ENCODE measurements around the gene THRB.

Gene THRB

DNA sequence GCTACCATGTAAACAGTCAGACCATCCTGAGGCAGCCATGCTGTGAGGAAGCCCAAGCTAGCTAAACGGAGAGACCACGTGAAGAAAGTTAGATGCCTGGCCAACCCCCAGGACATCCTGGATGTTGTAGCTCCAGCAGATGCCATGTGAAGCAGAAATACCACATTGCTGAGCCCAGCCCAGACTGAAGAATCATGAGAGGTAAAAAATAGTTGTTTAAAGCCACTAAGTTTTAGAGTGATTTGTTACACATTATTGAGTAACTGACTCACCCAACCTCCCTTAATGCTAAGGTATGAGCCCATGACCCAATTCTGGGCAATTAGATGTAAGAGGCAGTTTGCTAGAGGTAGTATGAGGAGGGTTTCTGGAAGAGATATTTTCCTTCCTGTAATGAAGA, 200.5 kb downstream of the THRB start:
- Histone ChIP-seq H3K36me3 (ENCODE audit: control insufficient read depth, insufficient read depth, low read length) (no peaks in the 10 kb centered on the region), H3K4me2 (ENCODE audit: low read length) (no peak overlapping the region), H2AFZ (no peak overlapping the region), H3K27me3 (ENCODE audit: control insufficient read depth, insufficient read depth, low read length) (no peaks in the 10 kb centered on the region), H3K79me2 (no peaks in the 10 kb centered on the region), H3K4me3 (ENCODE audit: low read depth, low read length) (no peak overlapping the region), H3K9me3 (ENCODE audit: control insufficient read depth, low read length) (no peaks in the 10 kb centered on the region), H3K9ac (no peak overlapping the region), H3K4me1 (no peaks in the 10 kb centered on the region), H3K27ac (no peak overlapping the region)
- TF ChIP-seq, protein P1, sequence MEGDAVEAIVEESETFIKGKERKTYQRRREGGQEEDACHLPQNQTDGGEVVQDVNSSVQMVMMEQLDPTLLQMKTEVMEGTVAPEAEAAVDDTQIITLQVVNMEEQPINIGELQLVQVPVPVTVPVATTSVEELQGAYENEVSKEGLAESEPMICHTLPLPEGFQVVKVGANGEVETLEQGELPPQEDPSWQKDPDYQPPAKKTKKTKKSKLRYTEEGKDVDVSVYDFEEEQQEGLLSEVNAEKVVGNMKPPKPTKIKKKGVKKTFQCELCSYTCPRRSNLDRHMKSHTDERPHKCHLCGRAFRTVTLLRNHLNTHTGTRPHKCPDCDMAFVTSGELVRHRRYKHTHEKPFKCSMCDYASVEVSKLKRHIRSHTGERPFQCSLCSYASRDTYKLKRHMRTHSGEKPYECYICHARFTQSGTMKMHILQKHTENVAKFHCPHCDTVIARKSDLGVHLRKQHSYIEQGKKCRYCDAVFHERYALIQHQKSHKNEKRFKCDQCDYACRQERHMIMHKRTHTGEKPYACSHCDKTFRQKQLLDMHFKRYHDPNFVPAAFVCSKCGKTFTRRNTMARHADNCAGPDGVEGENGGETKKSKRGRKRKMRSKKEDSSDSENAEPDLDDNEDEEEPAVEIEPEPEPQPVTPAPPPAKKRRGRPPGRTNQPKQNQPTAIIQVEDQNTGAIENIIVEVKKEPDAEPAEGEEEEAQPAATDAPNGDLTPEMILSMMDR (IDR thresholded peaks at IDR 0.05), result no peak

GRCh38 chr3:24291646-24292045, 203.0 kb downstream of the THRB start:
- H3K9me3 ChIP-seq (ENCODE audit: control insufficient read depth, low read length), result no peaks in the 10 kb centered on the region
- H2AFZ ChIP-seq, result no peak overlapping the region
- H3K27ac ChIP-seq, result no peak overlapping the region
- no peak overlapping the region for H3K9ac ChIP-seq
- TF ChIP-seq, protein P1 (IDR thresholded peaks at IDR 0.05), result no peak
- no peaks in the 10 kb centered on the region for H3K4me1 ChIP-seq
- H3K4me2 ChIP-seq (ENCODE audit: low read length), result no peak overlapping the region
- no peak overlapping the region for H3K4me3 ChIP-seq (ENCODE audit: low read depth, low read length)
- H3K36me3 ChIP-seq (ENCODE audit: control insufficient read depth, insufficient read depth, low read length), result no peaks in the 10 kb centered on the region
- no peaks in the 10 kb centered on the region for H3K79me2 ChIP-seq
- H3K27me3 ChIP-seq (ENCODE audit: control insufficient read depth, insufficient read depth, low read length), result no peaks in the 10 kb centered on the region

DNA sequence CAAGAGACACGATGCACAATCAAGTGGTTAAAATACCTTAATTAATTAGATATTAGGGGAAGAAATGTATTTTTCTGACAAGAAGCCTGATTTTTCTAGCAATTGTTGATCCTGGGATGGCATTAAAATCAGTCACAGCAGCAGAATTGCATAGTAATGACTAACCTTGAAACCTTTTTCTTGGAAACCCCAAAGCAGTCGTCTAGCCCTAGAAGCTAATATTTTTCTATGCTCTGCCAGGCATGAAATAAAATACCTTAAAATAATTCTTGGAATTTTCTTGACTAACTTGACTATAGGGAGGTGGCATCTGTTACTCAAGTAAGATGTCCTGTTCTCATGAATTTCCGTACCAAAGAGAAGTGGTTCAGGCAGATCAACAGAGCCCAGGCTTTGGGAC, 204.1 kb downstream of the THRB start:
- no peaks in the 10 kb centered on the region for H3K79me2 ChIP-seq
- no peak overlapping the region for H2AFZ ChIP-seq
- H3K4me2 ChIP-seq (ENCODE audit: low read length), result no peak overlapping the region
- H3K9ac ChIP-seq, result no peak overlapping the region
- H3K4me1 ChIP-seq, result no peaks in the 10 kb centered on the region
- H3K27me3 ChIP-seq (ENCODE audit: control insufficient read depth, insufficient read depth, low read length), result no peaks in the 10 kb centered on the region
- TF ChIP-seq, protein P1 (IDR thresholded peaks at IDR 0.05), result no peak
- H3K36me3 ChIP-seq (ENCODE audit: control insufficient read depth, insufficient read depth, low read length), result no peaks in the 10 kb centered on the region
- no peak overlapping the region for H3K4me3 ChIP-seq (ENCODE audit: low read depth, low read length)
- no peak overlapping the region for H3K27ac ChIP-seq
- no peaks in the 10 kb centered on the region for H3K9me3 ChIP-seq (ENCODE audit: control insufficient read depth, low read length)

DNA sequence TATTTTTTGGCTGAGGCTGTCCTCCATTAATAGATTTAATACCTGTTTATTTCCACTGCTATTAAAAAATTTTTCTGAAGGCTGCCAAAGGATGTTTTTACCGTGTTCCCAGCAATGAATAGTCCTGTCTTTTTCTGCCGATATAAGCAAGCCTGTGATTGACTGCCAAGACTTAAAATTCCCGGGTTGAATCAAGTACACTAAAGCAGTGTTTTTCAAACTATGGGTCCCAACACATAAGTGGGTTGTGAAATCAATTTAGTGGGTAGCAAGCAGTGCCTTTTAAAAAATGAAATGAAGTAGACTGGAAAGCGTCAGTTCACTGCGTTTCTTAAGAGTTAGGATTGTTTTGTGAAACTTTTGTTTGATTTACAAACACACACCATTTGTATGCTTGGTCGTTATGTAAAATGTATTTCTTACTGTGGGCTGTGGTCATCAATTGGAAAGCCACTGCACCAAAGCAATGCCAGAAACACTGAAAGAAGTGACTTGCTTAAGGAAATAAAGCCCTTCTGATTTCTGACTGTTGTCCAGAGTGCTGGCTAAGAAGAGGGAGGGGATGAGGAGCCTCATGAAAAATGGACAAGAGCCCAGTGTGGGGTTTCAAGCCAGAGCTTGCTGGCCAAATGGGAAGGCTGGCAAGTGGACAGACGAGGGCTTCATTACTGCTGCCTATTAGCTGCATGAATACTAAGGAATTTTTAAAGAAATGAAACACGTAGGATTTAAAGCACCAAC, 206.0 kb downstream of the THRB start:
- no peak overlapping the region for H3K9ac ChIP-seq
- TF ChIP-seq, protein P1 (IDR thresholded peaks at IDR 0.05), result no peak
- H3K27me3 ChIP-seq (ENCODE audit: control insufficient read depth, insufficient read depth, low read length), result no peaks in the 10 kb centered on the region
- no peaks in the 10 kb centered on the region for H3K9me3 ChIP-seq (ENCODE audit: control insufficient read depth, low read length)
- no peaks in the 10 kb centered on the region for H3K36me3 ChIP-seq (ENCODE audit: control insufficient read depth, insufficient read depth, low read length)
- H3K4me1 ChIP-seq, result no peaks in the 10 kb centered on the region
- no peaks in the 10 kb centered on the region for H3K79me2 ChIP-seq
- H3K27ac ChIP-seq, result no peak overlapping the region
- no peak overlapping the region for H3K4me2 ChIP-seq (ENCODE audit: low read length)
- no peak overlapping the region for H3K4me3 ChIP-seq (ENCODE audit: low read depth, low read length)
- H2AFZ ChIP-seq, result no peak overlapping the region
